Caco-2 (cell line): Measurements from ENCODE around the gene ZNF691. TPM values are rescaled to one million over a fixed set of nuclear protein-coding genes. Genes with fewer than 3 reads are reported as not detected.

Experiments
- BruUV-seq: library from RNA; stranded (reverse); fragments of 400-500 nt; replicated peaks from 2 replicates; lab custom pipeline; 2021; lab: Mats Ljungman, UMichigan
- CTCF ChIA-PET: fragments of 300-600 bp; sonication (Branson Sonifier 250); formaldehyde crosslinking; loops from one replicate; lab custom pipeline; 2022; ENCODE audit warnings: antibody characterized with exemption; lab: Charles Lee
- POLR2A ChIA-PET: fragments of 300-600 bp; sonication (Branson Sonifier 250); formaldehyde crosslinking; loops from one replicate; lab custom pipeline; 2022; ENCODE audit warnings: antibody characterized with exemption; lab: Charles Lee
- DNase-seq, 2 experiments: peaks; one replicate each; pipeline versions ENCODE4 v3.0.0 to v3.0.0-alpha.2; 2020 to 2022
- H3K27me3 ChIP-seq: replicated peaks from 2 replicates; pipeline ENCODE4 v1.6.0; 2011; ENCODE audit warnings: low read length; ENCODE audit not compliant: control insufficient read depth, insufficient read depth
- H3K36me3 ChIP-seq: 2 replicates; pipeline ENCODE4 v1.5.1; 2011; ENCODE audit warnings: low read length; ENCODE audit not compliant: control insufficient read depth, insufficient read depth
- H3K4me1 ChIP-seq: fragments of 250-450 bp; sonication (Bioruptor Pico); 2 replicates; pipeline ENCODE4 v1.5.1; 2020; ENCODE audit warnings: mild to moderate bottlenecking
- H3K4me3 ChIP-seq: 2 replicates; pipeline ENCODE4 v1.5.1; 2011; ENCODE audit warnings: low read depth, mild to moderate bottlenecking, control low read depth, low read length
- H3K9me3 ChIP-seq: fragments of 250-450 bp; sonication (Bioruptor Pico); 2 replicates; pipeline ENCODE4 v1.5.1; 2020; ENCODE audit warnings: mild to moderate bottlenecking, moderate library complexity
- H3K27ac Mint-ChIP-seq: one replicate; pipeline ENCODE4 v1.8.0; 2022; ENCODE audit warnings: mixed read lengths; ENCODE audit not compliant: unreplicated experiment
- H3K27me3 Mint-ChIP-seq: one replicate; pipeline ENCODE4 v1.8.0; 2022; ENCODE audit warnings: mixed read lengths; ENCODE audit not compliant: insufficient read depth, unreplicated experiment
- H3K36me3 Mint-ChIP-seq: one replicate; pipeline ENCODE4 v1.8.0; 2022; ENCODE audit warnings: mild to moderate bottlenecking, mixed read lengths; ENCODE audit not compliant: insufficient read depth, unreplicated experiment
- H3K4me1 Mint-ChIP-seq: one replicate; pipeline ENCODE4 v1.8.0; 2022; ENCODE audit warnings: low read depth, mixed read lengths; ENCODE audit not compliant: unreplicated experiment
- H3K4me3 Mint-ChIP-seq: one replicate; pipeline ENCODE4 v1.8.0; 2022; ENCODE audit warnings: mild to moderate bottlenecking, moderate library complexity, mixed read lengths; ENCODE audit not compliant: unreplicated experiment
- H3K9me3 Mint-ChIP-seq: one replicate; pipeline ENCODE4 v1.8.0; 2022; ENCODE audit warnings: mixed read lengths; ENCODE audit not compliant: unreplicated experiment
- intact Hi-C: fragments of 100-400 bp; cut with micrococcal nuclease; formaldehyde crosslinking; loops from one replicate; pipeline ENCODE4 v1.10.0; 2022; ENCODE audit not compliant: unreplicated experiment
- total RNA-seq: library from RNA; stranded (reverse); gene quantifications from 2 replicates; pipeline ENCODE4 v1.2.3, GENCODE V29; 2022
- TF ChIP-seq, protein P1 (sequence below), 2 experiments: fragments of 200-600 bp in 1 of 2; IDR thresholded peaks; 1 replicate in 1 of 2; 2 replicates in 1 of 2; pipeline versions ENCODE4 v1.5.1 to v1.8.0; 2011 to 2022; ENCODE audit warnings: antibody characterized with exemption in 1 of 2, control low read depth in 1 of 2, inconsistent platforms in 1 of 2, low read depth in 1 of 2, low read length in 1 of 2, mild to moderate bottlenecking in 1 of 2, moderate library complexity in 1 of 2; ENCODE audit not compliant: insufficient read depth in 1 of 2, severe bottlenecking in 1 of 2, unreplicated experiment in 1 of 2

Gene ZNF691
- total RNA-seq, 1 experiment from 2014 or later: 7.8 TPM

- Histone ChIP-seq H3K4me1 (no peaks in the 10 kb centered on the region), H3K9me3 (no peaks in the 10 kb centered on the region), H3K36me3 (no peaks in the 10 kb centered on the region), H3K27me3 (no peaks in the 10 kb centered on the region), H3K4me3 (no peak overlapping the region)
- ChIA-PET CTCF (no interaction called here), POLR2A (no interaction called here)
- Mint-ChIP-seq H3K9me3 (no peaks in the 10 kb centered on the region), H3K27me3 (no peaks in the 10 kb centered on the region), H3K4me3 (no peak overlapping the region), H3K27ac (no peak overlapping the region), H3K4me1 (no peaks in the 10 kb centered on the region), H3K36me3 (no peaks in the 10 kb centered on the region)
- intact Hi-C loops: no loop called here
- no TSS peak for BruUV-seq
- no peak for DNase-seq
- TF ChIP-seq, protein P1, sequence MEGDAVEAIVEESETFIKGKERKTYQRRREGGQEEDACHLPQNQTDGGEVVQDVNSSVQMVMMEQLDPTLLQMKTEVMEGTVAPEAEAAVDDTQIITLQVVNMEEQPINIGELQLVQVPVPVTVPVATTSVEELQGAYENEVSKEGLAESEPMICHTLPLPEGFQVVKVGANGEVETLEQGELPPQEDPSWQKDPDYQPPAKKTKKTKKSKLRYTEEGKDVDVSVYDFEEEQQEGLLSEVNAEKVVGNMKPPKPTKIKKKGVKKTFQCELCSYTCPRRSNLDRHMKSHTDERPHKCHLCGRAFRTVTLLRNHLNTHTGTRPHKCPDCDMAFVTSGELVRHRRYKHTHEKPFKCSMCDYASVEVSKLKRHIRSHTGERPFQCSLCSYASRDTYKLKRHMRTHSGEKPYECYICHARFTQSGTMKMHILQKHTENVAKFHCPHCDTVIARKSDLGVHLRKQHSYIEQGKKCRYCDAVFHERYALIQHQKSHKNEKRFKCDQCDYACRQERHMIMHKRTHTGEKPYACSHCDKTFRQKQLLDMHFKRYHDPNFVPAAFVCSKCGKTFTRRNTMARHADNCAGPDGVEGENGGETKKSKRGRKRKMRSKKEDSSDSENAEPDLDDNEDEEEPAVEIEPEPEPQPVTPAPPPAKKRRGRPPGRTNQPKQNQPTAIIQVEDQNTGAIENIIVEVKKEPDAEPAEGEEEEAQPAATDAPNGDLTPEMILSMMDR (IDR thresholded peaks at IDR 0.05; ENCODE audit: insufficient read depth in 1 of 2, low read depth in 1 of 2, low read length in 1 of 2, severe bottlenecking in 1 of 2, unreplicated experiment in 1 of 2): no peak
Observed at GRCh38 chr1:42801832-42802473, 44.5 kb upstream of the ZNF691 start.

- Mint-ChIP-seq H3K4me1 (no peaks in the 10 kb centered on the region), H3K4me3 (no peak overlapping the region), H3K27ac (no peak overlapping the region), H3K36me3 (no peaks in the 10 kb centered on the region), H3K9me3 (no peaks in the 10 kb centered on the region), H3K27me3 (no peaks in the 10 kb centered on the region)
- TF ChIP-seq, protein P1 (IDR thresholded peaks at IDR 0.05; ENCODE audit: insufficient read depth in 1 of 2, low read depth in 1 of 2, low read length in 1 of 2, severe bottlenecking in 1 of 2, unreplicated experiment in 1 of 2): no peak
- Histone ChIP-seq H3K27me3 (no peaks in the 10 kb centered on the region), H3K9me3 (no peaks in the 10 kb centered on the region), H3K4me3 (no peak overlapping the region), H3K36me3 (no peaks in the 10 kb centered on the region), H3K4me1 (no peaks in the 10 kb centered on the region)
- CTCF ChIA-PET: no interaction called here
- BruUV-seq: no TSS peak
- intact Hi-C loops: no loop called here
- DNase-seq: no peak
- POLR2A ChIA-PET: no interaction called here
Observed at GRCh38 chr1:42806171-42806570, 40.2 kb upstream of the ZNF691 start.

DNA sequence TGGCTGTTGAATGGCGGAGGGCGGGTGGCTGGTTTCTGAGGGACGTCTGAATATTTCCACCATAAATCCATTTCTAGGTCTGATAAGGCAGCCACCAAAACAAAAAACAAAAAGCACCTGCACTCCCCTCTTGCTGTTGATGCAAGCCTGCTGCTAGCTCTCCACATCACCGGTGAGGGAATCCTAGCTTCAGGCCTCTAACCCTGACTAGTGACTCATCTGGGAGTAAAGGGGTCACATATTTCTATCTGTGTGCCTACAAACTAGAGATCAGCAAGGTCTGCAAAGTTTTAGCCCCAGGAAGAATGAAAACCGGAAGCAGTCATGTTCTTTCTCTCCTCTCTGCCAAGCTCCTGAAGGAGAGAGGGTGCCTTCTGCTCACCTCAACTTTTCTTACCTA lies 39.8 kb upstream of the ZNF691 start:
- Mint-ChIP-seq H3K27me3 (no peaks in the 10 kb centered on the region), H3K4me1 (no peaks in the 10 kb centered on the region), H3K27ac (no peak overlapping the region), H3K4me3 (no peak overlapping the region), H3K9me3 (no peaks in the 10 kb centered on the region), H3K36me3 (no peaks in the 10 kb centered on the region)
- H3K4me3 ChIP-seq: no peak overlapping the region
- no peaks in the 10 kb centered on the region for H3K27me3 ChIP-seq
- H3K4me1 ChIP-seq: no peaks in the 10 kb centered on the region
- no peaks in the 10 kb centered on the region for H3K36me3 ChIP-seq
- TF ChIP-seq, protein P1 (IDR thresholded peaks at IDR 0.05; ENCODE audit: insufficient read depth in 1 of 2, low read depth in 1 of 2, low read length in 1 of 2, severe bottlenecking in 1 of 2, unreplicated experiment in 1 of 2): no peak
- CTCF ChIA-PET: no interaction called here
- H3K9me3 ChIP-seq: no peaks in the 10 kb centered on the region
- no TSS peak for BruUV-seq
- POLR2A ChIA-PET: interaction anchor here (0.7 kb wide), 1 partner anchor 314 kb away, joined by 6 read pairs; no protein-coding TSS in a partner anchor
- intact Hi-C loops: no loop called here
- no peak for DNase-seq
